Hematopoietic multipotent progenitor cell (in vitro differentiated cells): ENCODE results near the gene SETD7. TPM values are rescaled to one million over a fixed set of nuclear protein-coding genes. Genes with fewer than 3 reads are reported as not detected.

Source experiments
- DNase-seq, 3 donors: peaks; one replicate each; pipeline ENCODE4 v3.0.0-alpha.2; 2011 to 2015; ENCODE audit warnings: low read depth in 2 of 3, low spot score in 2 of 3
- total RNA-seq: library from RNA; depleted of rRNA; stranded (reverse); fragments of >200 nt; gene quantifications from one replicate; pipeline ENCODE4 v1.2.3, GENCODE V29; 2012

SETD7 gene
- total RNA-seq, 1 donor = 8.1 TPM

GRCh38 chr4:139575072-139575471 lies 19.1 kb upstream of the SETD7 start:
- DNase-seq = no peak

- no peak for DNase-seq
These were observed 18.6 kb upstream of the SETD7 start for GRCh38 chr4:139574641-139575040.

- no peak for DNase-seq
These were observed 12.4 kb upstream of the SETD7 start for GRCh38 chr4:139568206-139568955.

- DNase-seq = peak in 1 of 3 donors; percentile 21
These were observed 11.3 kb upstream of the SETD7 start for GRCh38 chr4:139567159-139567870.

GRCh38 chr4:139564502-139564901 lies 8.5 kb upstream of the SETD7 start:
- DNase-seq = peak in 2 of 3 donors; percentile 25 to 45

- DNase-seq = no peak
These were observed 7.5 kb upstream of the SETD7 start for GRCh38 chr4:139563515-139563914.

- DNase-seq = no peak
These were observed 6.8 kb upstream of the SETD7 start for GRCh38 chr4:139562839-139563238.

GRCh38 chr4:139562067-139562684 lies 6.2 kb upstream of the SETD7 start:
- DNase-seq = no peak

GRCh38 chr4:139560406-139561104 lies 4.5 kb upstream of the SETD7 start:
- DNase-seq = peak in 2 of 3 donors; percentile 54 to 79

- peak in 1 of 3 donors; percentile 21 for DNase-seq
These were observed 3.7 kb upstream of the SETD7 start for GRCh38 chr4:139559687-139560086.

- no peak for DNase-seq
These were observed 3.1 kb upstream of the SETD7 start for GRCh38 chr4:139559089-139559479.

- DNase-seq = no peak
These were observed 2.4 kb upstream of the SETD7 start for GRCh38 chr4:139558235-139559088.

- DNase-seq = no peak
These were observed 1.6 kb upstream of the SETD7 start for GRCh38 chr4:139557556-139558110.

- peak in 2 of 3 donors; percentile 77 to 83 for DNase-seq
These were observed 921 bp upstream of the SETD7 start for GRCh38 chr4:139556724-139557555.

- no peak for DNase-seq
These were observed 331 bp downstream of the SETD7 start for GRCh38 chr4:139555705-139556070.

GRCh38 chr4:139554893-139555704 lies 920 bp downstream of the SETD7 start:
- DNase-seq = peak; percentile 61 to 96 (median 91)

GRCh38 chr4:139554642-139554892 lies 1.5 kb downstream of the SETD7 start:
- no peak for DNase-seq
